Measurements from ENCODE around the gene SARS1.

DNA sequence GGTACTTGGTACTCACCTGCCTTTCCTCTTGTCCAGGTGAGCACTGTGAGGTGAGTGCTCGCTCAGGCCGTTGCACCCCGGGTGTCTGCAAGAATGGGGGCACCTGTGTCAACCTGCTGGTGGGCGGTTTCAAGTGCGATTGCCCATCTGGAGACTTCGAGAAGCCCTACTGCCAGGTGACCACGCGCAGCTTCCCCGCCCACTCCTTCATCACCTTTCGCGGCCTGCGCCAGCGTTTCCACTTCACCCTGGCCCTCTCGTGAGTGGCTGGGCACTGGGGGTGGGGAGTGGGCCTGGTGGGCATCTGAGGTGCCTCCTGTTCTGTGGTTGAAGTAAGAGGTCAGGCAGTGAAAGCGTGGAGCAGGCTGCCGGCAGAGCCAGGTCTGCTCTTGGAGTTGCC lies 47.3 kb downstream of the SARS1 start:
- TF ChIP-seq, protein P1, sequence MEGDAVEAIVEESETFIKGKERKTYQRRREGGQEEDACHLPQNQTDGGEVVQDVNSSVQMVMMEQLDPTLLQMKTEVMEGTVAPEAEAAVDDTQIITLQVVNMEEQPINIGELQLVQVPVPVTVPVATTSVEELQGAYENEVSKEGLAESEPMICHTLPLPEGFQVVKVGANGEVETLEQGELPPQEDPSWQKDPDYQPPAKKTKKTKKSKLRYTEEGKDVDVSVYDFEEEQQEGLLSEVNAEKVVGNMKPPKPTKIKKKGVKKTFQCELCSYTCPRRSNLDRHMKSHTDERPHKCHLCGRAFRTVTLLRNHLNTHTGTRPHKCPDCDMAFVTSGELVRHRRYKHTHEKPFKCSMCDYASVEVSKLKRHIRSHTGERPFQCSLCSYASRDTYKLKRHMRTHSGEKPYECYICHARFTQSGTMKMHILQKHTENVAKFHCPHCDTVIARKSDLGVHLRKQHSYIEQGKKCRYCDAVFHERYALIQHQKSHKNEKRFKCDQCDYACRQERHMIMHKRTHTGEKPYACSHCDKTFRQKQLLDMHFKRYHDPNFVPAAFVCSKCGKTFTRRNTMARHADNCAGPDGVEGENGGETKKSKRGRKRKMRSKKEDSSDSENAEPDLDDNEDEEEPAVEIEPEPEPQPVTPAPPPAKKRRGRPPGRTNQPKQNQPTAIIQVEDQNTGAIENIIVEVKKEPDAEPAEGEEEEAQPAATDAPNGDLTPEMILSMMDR (conservative IDR thresholded peaks at IDR 0.05; ENCODE audit: low read depth, low read length), result no peak
- TF ChIP-seq EZH2 (IDR thresholded peaks at IDR 0.05; ENCODE audit: low read length, unreplicated experiment) (no peak), EZH2phosphoT487 (IDR thresholded peaks at IDR 0.05; ENCODE audit: borderline replicate concordance, low read length) (no peak)
